NCI-H510A (cell line): ENCODE data around the gene NPAS2.

Experiments used
- DNase-seq: peaks from one replicate; lab custom pipeline; 2025; lab: John Stamatoyannopoulos, UW

Gene NPAS2

DNA sequence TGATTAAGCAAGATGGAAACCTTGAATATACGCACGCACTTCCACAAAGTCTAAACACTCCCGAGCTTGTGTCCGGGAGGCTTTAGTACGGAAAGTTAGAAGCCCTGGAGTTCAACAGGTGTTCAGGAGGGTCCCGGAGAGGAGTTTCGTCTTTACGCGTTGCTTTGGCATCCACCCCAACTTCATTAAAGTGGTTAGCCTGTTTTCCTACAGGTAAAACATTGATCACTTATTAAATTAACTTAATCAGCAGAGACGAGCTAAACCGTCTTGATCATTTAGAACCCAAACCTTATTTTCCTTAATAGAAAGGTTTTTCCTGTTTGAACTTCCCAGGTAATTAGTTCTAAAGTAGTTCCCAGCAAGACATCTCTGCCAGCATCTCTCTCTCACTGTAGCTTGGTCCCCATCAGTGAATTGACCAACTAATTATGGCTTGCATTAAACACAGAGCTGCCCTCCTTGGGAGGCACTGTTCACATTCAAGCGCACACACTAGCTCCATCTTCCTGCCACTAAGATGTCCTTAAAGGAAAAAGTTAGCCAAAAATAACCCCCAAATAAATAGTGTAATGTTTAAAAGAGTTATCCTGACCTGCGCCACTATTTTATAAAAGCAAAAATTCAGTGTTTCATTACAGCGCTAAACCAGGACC is 1.4 kb downstream of the NPAS2 start:
- DNase-seq, result no peak

DNA sequence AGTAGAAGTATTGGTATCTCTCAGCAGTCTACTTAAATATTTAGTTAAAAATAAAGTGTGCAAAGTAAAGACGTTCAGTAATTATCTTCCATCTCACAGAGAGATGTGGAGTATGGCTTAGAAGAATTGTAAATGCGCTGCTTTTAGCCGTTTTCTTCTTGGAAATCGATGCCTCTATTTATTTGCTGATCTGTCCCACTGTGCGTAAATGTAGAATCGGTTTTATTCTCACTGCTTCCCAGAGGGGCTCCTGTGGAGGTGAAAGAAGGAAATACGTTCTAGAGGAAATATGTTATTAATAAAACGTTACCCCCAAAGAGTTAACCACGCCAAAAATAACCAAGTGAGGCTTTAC is 1.9 kb downstream of the NPAS2 start:
- DNase-seq, result no peak

DNA sequence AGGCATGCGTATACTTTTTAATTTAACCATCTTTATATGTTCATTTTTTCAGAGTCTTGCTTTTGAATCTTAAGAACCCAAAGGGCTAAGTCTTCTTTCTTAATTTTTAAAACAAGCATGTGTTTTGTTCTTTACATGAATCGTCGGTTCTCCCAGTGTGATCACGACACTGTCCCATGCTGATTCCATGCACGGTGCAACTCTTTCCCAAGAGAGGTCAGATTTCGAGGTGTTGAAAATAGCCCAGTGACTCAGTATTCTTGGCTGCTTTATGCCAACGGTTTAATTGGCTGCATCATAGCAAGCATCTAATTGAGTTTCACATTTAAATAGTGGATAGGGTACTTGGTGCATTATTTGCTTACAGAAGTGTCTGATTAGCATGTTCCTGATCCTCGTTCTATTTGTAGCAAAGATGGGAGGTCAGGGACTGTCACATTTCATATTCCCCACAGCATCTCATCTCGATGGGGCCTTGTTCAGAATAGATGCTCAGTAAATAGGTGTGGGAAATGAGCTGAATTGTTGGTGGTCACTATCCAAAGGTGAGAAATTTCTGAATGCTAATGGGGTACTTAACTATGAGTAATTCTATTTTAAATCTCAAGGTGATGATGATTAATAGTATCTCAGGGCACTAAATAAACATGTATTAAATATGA is 2.8 kb downstream of the NPAS2 start:
- DNase-seq, result no peak

DNA sequence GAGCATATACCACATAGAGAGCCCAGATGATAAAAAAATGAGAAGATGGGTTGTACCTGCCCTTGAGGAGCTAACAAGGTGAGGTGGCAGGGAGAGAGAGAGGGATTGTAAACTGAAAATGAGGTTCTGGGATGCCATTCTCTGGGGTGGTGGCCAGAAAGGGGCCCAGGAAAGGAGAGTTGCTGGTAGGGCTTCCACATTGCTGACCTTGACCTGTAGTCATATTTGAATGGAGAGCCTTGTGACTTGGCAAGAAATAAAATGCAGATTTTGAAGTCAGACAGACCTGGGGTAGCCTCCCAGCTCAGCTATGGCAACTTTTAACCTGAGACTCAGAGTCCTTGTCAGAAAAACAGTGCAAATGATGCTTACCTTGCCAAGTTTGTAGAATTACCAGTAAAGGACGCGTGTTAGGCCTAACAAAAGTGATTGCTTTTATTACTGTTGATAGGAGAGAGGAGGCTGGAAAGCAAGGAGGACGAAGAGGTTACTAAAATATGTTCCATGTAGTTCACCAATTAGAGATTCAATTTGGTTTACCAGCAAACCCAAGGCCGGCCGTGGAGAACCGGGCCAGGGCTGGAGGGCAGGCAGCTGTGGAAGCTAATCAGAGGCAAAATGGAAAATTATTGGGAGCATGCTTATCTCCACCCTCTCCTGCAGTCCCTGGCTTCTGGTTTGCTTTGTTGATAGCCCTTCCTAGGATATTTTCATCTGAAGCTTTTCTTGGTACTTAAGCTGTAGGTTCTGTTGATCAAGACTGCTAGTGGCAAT is 3.9 kb downstream of the NPAS2 start:
- DNase-seq, result no peak

DNA sequence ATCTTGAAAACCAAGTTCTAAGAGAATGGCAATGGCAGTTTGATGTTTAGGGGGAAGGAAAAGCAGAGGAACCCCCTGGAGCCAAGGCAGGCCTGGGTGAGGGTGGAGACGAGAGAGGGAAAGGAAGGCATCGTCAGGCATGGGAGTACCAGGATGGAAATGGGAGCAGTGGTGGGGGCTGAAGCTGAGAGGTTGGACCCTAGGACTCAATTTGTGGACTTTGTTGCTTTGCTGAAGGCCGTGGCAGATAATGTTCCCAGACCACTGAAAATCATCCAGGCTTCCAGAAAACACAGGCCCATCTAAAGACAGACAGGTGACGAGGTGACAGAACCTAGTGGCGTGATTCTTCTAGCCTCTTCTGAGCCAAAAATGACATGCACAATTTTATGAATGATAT is 4.9 kb downstream of the NPAS2 start:
- DNase-seq, result no peak

DNA sequence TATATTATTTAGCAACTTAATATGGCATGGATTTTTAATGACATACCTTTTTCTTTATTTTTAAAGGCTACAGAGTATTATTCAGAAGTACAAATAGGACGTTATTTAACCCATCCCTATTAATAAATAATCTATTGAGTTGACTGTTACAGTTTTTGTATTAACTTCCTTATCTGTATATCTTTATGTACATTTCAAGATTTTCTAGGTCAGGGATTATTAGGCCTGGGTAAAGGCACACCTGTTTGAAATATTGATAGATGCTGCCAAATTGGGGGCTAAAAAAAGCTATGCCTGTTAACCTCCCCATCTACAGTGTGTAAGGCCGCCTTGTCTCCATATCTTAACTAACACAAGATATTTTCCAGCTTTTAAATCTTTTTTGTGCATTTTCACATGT is 6.6 kb downstream of the NPAS2 start:
- no peak for DNase-seq

DNA sequence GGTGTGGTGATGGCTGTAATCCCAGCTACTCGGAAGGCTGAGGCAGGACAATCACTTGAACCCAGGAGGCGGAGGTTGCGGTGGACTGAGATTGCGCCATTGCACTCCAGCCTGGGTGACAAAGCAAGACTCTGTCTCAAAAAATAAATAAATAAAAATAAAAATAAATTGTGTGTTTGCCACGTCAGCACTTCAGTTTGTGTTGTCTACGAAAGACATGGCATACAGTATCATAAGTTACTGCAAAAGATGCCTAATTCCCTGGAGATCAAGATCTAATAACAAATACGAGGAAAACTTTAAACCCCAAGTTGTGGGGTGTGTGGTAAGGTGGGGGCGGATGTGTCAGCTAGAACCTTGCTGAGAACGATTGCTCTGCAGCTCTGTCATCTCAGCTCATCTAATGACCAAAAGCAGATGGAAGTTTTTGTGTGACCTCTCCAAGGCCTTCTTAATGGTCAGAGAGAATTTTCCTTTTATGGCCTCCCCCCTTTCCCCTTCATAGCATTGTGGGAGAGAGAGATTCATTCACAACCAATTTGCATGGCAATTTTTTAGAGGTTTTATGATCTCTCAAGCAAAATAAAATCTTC is 11.3 kb downstream of the NPAS2 start:
- no peak for DNase-seq

DNA sequence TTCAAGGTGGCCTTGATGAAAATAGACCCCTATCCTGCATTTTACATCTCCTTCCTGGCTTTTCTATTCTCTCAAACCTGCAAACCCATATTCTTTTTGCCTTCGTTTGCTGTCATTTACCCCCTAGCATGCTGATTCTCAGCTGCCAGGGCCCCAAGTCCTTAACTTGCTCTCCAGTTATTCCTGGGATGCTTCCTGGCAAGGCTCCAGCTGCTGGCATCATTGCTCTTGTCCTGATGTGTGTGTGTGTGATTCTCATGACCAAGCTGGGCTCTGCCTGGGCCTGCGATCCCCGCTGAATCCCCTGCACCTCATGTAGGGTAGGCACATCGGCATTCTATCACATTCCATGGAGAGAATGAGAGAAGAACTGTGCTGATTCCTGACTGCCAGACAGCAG is 11.9 kb downstream of the NPAS2 start:
- no peak for DNase-seq

DNA sequence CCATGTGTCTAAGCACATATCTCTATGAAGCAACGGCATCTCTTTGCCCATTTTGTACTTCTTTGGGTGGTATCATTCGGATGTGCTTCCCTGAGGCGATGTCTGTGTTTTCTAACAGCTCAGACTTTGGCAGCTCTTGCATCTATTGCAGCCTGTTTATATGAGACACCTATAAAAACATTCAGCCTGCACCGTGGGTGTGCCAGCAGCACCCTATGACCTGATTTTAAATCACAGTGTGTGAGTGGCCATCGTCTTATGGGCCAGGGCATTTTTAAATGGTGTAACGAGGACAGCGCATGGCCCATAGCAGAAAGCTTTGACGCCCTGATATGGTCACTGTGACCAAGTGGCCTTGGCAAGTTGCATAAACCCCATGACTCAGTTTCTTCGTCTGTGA is 12.9 kb downstream of the NPAS2 start:
- no peak for DNase-seq

DNA sequence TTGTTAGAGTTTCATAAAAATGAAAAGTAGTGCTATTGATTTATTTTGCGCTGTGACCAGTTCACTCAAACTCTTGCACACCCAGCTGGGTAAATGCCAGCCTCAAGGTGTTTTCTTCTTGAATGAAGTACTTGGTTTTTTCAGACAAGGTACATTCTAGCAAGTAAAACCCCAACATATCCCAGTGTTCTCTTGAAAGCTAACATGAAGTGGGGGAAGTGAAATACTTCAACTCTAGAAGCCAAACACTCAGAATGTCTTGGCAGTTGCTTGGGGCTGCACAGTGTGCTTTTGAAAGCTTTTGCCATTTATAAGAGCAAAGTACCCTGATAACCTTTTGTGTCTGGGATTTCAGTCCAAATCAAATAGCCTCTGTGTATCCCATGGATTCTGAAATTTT is 13.4 kb downstream of the NPAS2 start:
- DNase-seq, result no peak

DNA sequence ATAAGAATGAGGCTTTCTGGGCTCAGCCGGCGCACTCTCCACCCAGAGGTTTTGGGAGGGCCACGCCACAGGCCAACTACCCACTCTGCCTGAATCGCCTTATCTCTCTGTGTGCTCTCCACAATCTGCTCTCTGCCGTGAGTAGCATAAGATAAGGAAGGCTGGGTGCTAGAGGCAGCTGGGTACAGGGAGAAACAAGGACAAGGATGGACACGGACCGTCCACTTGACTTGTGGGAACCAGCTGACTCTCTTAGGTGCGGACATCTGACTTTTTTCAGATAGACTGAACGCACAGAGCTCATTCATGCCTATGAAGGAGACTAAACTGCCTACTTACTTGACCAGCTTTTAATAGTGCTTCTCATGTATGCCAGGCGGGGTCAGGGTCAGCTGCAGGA is 14.3 kb downstream of the NPAS2 start:
- no peak for DNase-seq

DNA sequence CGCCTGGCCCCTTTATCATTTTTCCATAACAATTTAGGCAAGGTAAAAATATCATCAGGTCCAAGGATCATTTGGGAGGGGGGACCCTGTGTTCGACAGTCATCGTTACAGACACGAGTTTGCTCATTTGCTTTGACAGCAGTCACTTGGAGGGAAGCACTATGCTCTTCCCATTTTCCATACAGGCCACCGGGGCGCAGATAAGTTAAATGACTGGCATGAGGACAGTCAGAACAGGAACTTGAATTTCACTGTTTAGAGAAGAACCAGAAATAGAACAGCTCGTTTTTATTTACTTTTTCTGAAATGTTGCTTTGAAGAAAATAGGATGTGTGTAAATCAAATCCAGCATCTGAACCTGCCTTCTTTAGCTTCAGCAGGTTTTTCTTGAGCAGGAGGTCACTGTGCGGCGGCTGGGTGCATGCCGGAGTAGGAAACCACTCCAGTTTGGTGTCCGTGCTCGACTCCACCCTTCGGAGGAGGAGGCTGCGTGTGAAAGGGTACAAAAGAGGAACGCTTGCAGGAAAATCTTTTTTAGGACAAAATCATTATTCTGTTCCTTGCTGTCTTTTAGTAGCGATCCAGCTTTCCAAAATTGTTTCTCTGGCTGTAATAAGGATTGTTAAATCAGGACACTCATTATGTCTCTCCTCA is 15.2 kb downstream of the NPAS2 start:
- DNase-seq, result no peak

DNA sequence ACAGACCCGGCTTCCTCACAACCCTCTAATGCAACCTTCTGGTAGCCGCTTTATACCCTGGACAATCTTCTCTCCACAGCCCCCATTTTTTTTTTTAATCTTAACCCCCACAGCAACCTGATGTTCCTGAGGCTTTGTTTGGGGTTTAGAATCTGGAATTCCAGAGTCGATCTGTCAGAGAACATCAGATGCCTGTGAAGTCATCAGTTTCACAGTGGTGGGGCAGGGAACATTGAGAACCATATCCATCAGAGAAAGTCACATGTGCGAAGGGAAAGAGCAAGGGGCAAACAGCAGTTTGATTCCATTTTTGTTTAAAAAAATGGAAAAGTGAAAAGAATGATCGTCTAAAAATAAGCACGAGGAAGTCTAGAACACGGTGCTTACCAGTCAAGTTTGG is 20.6 kb downstream of the NPAS2 start:
- DNase-seq, result no peak

DNA sequence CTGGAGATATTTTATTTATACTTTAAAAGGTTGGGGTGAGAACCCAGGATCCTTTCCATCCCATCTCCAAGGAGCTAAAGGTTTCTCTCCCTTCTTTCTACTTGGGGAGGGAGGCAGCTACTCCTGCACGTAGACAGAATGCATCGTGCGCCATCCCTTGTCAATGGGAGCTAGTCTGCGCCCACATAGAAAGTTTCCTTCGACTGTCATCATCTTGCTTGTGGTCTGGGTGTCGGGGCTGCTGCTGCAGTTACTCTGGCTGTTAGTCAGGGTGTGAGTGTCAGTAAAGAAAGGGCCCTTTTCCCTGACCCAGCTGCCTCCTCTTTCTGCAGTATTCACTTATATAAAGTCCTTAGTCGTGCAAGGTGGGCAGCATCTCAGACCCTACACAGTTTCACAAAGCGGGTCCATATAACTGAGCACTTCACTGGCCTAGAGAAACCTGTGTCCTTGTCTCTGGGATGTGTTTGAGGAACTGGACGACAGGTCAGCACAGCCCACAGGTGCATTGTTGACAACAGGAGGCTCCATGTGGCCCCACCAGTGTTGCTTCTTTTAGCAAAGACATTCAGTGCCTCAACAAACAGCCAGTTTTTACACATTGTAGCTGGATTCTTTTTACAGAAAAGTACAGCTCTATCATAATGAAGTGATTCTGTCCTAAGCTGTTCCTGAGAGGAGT is 22.4 kb downstream of the NPAS2 start:
- no peak for DNase-seq

DNA sequence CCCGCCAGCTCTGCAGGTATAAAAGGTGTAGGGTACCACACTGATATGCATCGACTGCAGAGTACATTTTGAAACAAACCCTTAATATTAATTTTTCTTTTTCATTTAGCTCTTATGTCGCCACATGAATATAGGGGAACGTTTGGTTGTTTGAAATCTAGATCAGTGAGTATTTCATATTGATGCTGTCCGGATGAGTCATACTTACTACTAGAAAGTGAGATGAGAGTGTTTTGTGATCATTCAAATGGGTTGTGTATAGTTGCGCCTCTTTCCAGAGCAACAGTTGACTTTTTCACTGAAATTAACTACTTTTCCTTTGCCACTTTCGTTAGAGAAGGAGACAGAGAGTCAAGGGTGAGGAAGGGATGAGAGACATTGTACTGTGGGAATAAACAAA is 24.6 kb downstream of the NPAS2 start:
- no peak for DNase-seq

DNA sequence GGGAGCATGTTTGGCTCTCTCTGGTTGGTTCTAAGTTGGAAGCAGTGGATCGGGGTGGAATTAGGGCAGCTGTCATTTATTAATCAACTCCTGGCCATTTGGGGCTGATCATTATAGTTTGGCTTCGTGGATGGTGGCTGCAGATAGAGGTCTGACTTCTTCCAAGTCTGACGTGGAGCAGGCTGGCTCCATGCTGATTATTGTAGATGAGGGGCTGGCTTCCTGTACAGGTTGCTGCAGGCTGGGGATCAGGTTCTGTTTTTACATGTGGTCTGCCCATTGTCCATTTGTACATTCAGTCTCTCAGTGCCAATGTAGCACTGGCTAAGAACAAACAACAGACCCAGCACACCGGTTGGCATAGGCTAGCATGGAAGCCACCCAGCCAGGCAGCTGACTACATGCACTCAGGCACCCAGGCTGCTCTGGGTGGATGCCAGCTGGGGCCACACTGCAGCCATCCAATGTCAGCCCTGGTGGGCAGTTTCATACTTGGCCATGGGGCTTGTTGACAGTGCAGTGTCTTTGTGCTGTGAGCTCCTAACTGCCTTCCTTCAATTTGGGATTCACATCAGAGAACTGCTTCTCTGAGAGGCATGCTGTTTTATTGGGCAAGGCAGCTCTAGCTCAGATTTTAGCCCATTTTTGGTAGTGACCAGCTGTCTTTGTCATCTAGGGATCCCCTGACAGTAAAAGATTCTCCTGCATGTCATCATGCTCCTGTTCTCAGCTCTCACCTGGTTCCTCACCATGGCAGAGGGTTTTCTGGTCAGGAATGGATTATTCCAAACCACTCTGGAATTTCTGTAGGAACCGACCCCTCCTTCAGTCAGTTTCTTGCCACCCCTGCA is 25.4 kb downstream of the NPAS2 start:
- no peak for DNase-seq

DNA sequence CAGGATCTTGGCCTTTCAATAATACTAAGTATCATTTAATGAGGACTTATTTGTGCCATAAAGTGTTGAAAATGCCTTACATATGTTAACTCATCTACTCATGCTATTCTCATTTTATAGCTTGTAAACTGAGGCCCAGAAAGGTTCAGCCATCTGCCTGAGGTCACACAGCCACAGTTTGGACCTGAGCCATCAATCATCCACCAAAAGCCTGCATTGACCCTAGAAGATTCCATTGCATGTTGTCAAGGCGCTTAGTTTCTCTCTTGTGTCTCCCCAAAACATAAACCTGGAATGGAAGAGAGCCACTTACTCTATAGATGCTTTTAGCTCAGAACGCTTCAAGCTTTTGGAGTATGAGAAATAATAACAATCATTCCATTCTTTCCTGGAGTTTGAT is 26.8 kb downstream of the NPAS2 start:
- no peak for DNase-seq

DNA sequence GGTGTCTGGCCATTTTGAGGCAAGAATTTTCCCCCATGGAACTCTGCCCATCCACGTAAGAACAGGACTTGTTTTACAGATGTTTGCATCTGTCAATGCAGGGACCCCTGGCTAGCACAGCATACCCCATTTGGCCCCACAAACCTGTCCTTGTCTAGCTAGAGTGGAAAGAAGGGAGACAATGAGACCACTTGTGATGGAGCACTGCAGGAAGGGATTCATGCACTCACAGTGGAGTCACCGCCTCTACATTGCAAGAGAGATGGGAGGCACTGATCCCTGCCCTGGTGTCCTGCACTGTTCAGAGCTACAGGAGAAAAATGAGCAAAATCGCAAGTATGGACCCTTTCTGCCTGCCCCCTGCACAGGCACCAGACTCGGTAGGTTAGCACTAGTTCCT is 32.5 kb downstream of the NPAS2 start:
- DNase-seq, result no peak

DNA sequence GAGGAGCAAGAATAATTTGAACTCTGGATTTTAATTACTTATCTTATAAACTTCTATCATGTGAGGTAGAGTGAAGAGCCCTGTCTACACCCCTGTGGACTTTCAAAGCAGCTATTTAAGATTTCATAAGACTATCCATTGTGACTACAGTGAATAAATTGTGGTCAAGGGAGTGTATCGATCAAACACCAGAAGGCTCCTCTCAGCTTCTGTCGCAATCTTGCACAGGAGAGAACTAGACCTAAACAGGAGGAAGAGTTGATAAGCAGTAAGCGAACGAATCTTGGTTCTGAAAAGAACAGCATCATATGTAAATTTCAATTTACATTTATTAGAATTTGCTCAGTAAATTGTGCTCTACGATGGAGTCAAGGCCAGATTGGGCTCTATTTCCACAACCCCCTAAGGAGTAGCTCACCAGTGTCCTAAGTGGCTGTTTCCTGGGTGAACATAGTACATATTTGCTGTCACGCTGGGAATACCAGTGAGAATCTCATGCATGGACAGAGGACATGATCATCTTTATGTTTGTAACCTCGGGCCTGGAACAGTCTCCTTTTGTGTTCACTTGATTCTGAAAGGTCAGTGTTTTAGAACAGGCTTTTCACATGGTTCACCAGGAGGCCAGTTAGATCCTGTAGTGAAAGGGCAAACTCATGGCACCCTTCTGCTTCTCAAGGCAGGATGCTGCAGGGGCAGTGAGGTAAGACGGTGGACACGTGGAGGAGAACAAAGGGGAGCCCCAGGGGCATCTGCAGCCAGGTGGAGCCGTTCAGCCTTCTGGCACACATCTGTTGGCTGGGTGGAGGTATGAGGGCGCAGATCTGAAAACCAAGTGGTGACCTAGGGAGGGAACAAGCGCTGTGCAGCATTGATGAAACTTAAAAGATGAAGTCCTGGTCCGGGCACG is 33.3 kb downstream of the NPAS2 start:
- DNase-seq, result no peak
